GM12878 (cell line): ENCODE measurements around the gene TMEM26. TPM values are rescaled to one million over a fixed set of nuclear protein-coding genes. Genes with fewer than 3 reads are reported as not detected.

Experiments
- ATAC-seq: fragments of 200-7000 bp; cut with Tn5 transposase; 3 replicates; pipeline ENCODE4 v1.9.1; 2020; ENCODE audit warnings: mild to moderate bottlenecking, moderate library complexity
- BruUV-seq: library from RNA; stranded (reverse); fragments of 400-500 nt; replicated peaks from 2 replicates; lab custom pipeline; 2021; lab: Mats Ljungman, UMichigan
- CTCF ChIA-PET: fragments of 300-600 bp; sonication (Branson Sonifier 250); formaldehyde crosslinking; extraction: SDS; loops from one replicate; lab custom pipeline; 2021; ENCODE audit warnings: inconsistent platforms; lab: Yijun Ruan, JAX
- POLR2A ChIA-PET: fragments of 350-600 bp; formaldehyde crosslinking; extraction: SDS; loops from one replicate; lab custom pipeline; 2021; ENCODE audit warnings: inconsistent platforms; lab: Charles Lee
- RAD21 ChIA-PET: fragments of 300-600 bp; sonication (Branson Sonifier 250); formaldehyde crosslinking; loops from one replicate; lab custom pipeline; 2023; ENCODE audit warnings: antibody characterized with exemption; ENCODE audit not compliant: unreplicated experiment; lab: Charles Lee
- SMC1A ChIA-PET: fragments of 300-600 bp; sonication (Branson Sonifier 250); formaldehyde crosslinking; loops from one replicate; lab custom pipeline; 2023; ENCODE audit not compliant: unreplicated experiment, uncharacterized antibody; lab: Charles Lee
- DNase-seq: peaks from one replicate; pipeline ENCODE4 v3.0.0-alpha.2; 2011; ENCODE audit warnings: low read depth, low spot score
- FAIRE-seq: peaks from 3 replicates; lab custom pipeline; 2011; peaks lifted over from hg19 to GRCh38; lab: Jason Lieb, UNC
- H2AFZ ChIP-seq: 2 replicates; pipeline ENCODE4 v1.6.0; 2011; ENCODE audit warnings: low read depth, low read length, control low read depth; ENCODE audit not compliant: control insufficient read depth
- H3K27ac ChIP-seq: 2 replicates; pipeline ENCODE4 v1.5.1; 2011; ENCODE audit warnings: control low read depth; ENCODE audit not compliant: control insufficient read depth, insufficient read depth
- H3K27me3 ChIP-seq, 2 experiments: replicated peaks in 1 of 2; 2 replicates each; pipeline versions ENCODE4 v1.6.0 to v1.6.1; 2011; ENCODE audit warnings: low read length in 1 of 2; ENCODE audit not compliant: control insufficient read depth in 2 of 2, insufficient read depth in 2 of 2
- H3K36me3 ChIP-seq, 2 experiments: 2 replicates each; pipeline ENCODE4 v1.5.1; 2011; ENCODE audit warnings: low read length in 1 of 2; ENCODE audit not compliant: control insufficient read depth in 2 of 2, insufficient read depth in 2 of 2
- H3K4me1 ChIP-seq: 2 replicates; pipeline ENCODE4 v1.6.1; 2011; ENCODE audit warnings: mild to moderate bottlenecking, low read length, moderate library complexity, mixed read lengths; ENCODE audit not compliant: control insufficient read depth, insufficient read depth
- H3K4me2 ChIP-seq: 2 replicates; pipeline ENCODE4 v1.6.0; 2011; ENCODE audit warnings: control low read depth; ENCODE audit not compliant: control insufficient read depth, insufficient read depth
- H3K4me3 ChIP-seq: fragments of 200-600 bp; sonication (generic); 2 replicates; pipeline ENCODE4 v1.5.1; 2016
- H3K79me2 ChIP-seq: 2 replicates; pipeline ENCODE4 v1.6.0; 2011; ENCODE audit warnings: low read length; ENCODE audit not compliant: control insufficient read depth, insufficient read depth
- H3K9ac ChIP-seq: 2 replicates; pipeline ENCODE4 v1.8.0; 2011; ENCODE audit warnings: low read length, control low read depth, mixed read lengths; ENCODE audit not compliant: control insufficient read depth, insufficient read depth
- H3K9me3 ChIP-seq: replicated peaks from 3 replicates; pipeline ENCODE4 v1.5.1; 2011; ENCODE audit warnings: mild to moderate bottlenecking, low read length; ENCODE audit not compliant: control insufficient read depth, insufficient read depth
- H4K20me1 ChIP-seq: 2 replicates; pipeline ENCODE4 v1.6.0; 2011; ENCODE audit not compliant: control insufficient read depth, insufficient read depth
- EGR1 ChIP-seq, 2 experiments: IDR thresholded peaks; 1 replicate in 1 of 2; 2 replicates in 1 of 2; pipeline ENCODE4 v1.6.1; 2011 to 2012; ENCODE audit warnings: low read depth in 2 of 2, low read length in 2 of 2, borderline replicate concordance in 1 of 2, mild to moderate bottlenecking in 1 of 2, moderate library complexity in 1 of 2
- HDAC6 ChIP-seq: fragments of 200-600 bp; sonication (generic); IDR thresholded peaks from one replicate; pipeline ENCODE4 v1.8.0; 2017; ENCODE audit warnings: antibody characterized with exemption; ENCODE audit not compliant: unreplicated experiment
- JUNB ChIP-seq: IDR thresholded peaks from 2 replicates; pipeline ENCODE4 v1.6.1; 2016; ENCODE audit warnings: antibody characterized with exemption, mild to moderate bottlenecking
- KDM1A ChIP-seq: fragments of 200-600 bp; sonication (generic); IDR thresholded peaks from 2 replicates; pipeline ENCODE4 v1.6.1; 2016; ENCODE audit warnings: borderline replicate concordance
- RAD21 ChIP-seq: IDR thresholded peaks from 2 replicates; pipeline ENCODE4 v1.6.1; 2011; ENCODE audit warnings: mild to moderate bottlenecking, low read depth, low read length, moderate library complexity; ENCODE audit not compliant: insufficient read depth
- RUNX3 ChIP-seq: IDR thresholded peaks from 2 replicates; pipeline ENCODE4 v1.6.1; 2012; ENCODE audit warnings: low read length, inconsistent platforms
- SREBF1 ChIP-seq: IDR thresholded peaks from 2 replicates; pipeline ENCODE4 v1.6.1; 2012; ENCODE audit warnings: mild to moderate bottlenecking, low read length
- TCF3 ChIP-seq: IDR thresholded peaks from 2 replicates; pipeline ENCODE4 v1.6.1; 2012; ENCODE audit warnings: low read depth, mild to moderate bottlenecking, low read length, borderline replicate concordance; ENCODE audit not compliant: insufficient read depth
- ZSCAN29 ChIP-seq: fragments of 450-650 bp; IDR thresholded peaks from 2 replicates; pipeline ENCODE4 v1.6.1; 2017; ENCODE audit warnings: mild to moderate bottlenecking, moderate library complexity
- in situ Hi-C: fragments of 300-500 bp; cut with MboI; formaldehyde crosslinking; loops from 9 replicates; pipeline ENCODE4 v1.14.3; 2018; ENCODE audit warnings: mixed read lengths
- intact Hi-C: fragments of 100-400 bp; cut with micrococcal nuclease; formaldehyde crosslinking; loops from one replicate; pipeline ENCODE4 v1.14.2; 2022; ENCODE audit not compliant: unreplicated experiment
- polyA plus RNA-seq, 11 experiments: library from polyadenylated mRNA; depleted of rRNA in 4 of 11; unstranded in 6 of 11; stranded (reverse) in 5 of 11; fragments of >200 nt; fragmentation: Nextera tagmentation in 4 of 11; fragmentation: Illumina TruSeq in 1 of 11; extraction: Ambion mirVana in 4 of 11; extraction: Trizol in 1 of 11; gene quantifications; 1 replicate in 1 of 11; 2 replicates in 10 of 11; pipeline versions ENCODE4 v1.2.1 to v1.2.3, GENCODE V29; 2011 to 2016; ENCODE audit warnings: inconsistent platforms in 2 of 11, missing spikeins in 2 of 11, low read depth in 1 of 11
- total RNA-seq, 4 experiments: library from RNA; depleted of rRNA in 3 of 4; stranded (reverse); fragments of >200 nt in 3 of 4; fragmentation: Illumina TruSeq in 1 of 4; extraction: Trizol in 1 of 4; gene quantifications; 2 replicates each; pipeline versions ENCODE4 v1.2.1 to v1.2.3, GENCODE V29; 2013 to 2021
- TF ChIP-seq, protein P1 (sequence below): IDR thresholded peaks from 2 replicates; pipeline ENCODE4 v1.6.1; 2012; ENCODE audit warnings: low read length, inconsistent platforms
- TF ChIP-seq, protein P2 (sequence below): IDR thresholded peaks from 2 replicates; pipeline ENCODE4 v1.6.1; 2011; ENCODE audit warnings: low read depth, low read length, improper control_type of control experiment, borderline replicate concordance

TMEM26 gene
- total and polyA plus RNA-seq, 10 of the 15 experiments (the other 5 are each of a cell fraction or from before 2014, with no cell fraction given): not detected

DNA sequence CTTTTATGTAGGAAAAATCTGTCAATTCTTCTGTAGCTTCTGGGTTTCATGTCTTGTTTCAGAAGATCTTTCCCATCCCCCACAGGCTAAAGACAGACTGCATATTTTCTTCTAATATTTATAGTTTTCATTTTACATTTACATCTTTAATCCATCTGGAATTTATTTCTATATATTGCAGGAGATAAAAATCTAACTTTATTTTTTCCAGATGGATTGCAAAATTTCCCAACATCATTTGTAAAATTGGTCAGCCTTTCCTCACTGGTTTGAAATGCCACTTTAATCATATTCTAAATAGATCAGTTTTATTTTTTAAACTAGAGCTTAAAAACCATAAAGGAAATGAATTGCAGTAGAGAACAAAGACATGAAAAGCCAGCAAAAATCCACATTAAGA lies 46.9 kb downstream of the TMEM26 start (continued):
- TF ChIP-seq, protein P1, sequence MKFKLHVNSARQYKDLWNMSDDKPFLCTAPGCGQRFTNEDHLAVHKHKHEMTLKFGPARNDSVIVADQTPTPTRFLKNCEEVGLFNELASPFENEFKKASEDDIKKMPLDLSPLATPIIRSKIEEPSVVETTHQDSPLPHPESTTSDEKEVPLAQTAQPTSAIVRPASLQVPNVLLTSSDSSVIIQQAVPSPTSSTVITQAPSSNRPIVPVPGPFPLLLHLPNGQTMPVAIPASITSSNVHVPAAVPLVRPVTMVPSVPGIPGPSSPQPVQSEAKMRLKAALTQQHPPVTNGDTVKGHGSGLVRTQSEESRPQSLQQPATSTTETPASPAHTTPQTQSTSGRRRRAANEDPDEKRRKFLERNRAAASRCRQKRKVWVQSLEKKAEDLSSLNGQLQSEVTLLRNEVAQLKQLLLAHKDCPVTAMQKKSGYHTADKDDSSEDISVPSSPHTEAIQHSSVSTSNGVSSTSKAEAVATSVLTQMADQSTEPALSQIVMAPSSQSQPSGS: no peak
- TF ChIP-seq KDM1A: no peak
- no peak for TF ChIP-seq HDAC6
- no peak for TF ChIP-seq JUNB
- TF ChIP-seq ZSCAN29: no peak
- no peak for TF ChIP-seq RAD21
- TF ChIP-seq RUNX3: no peak
- no peak for TF ChIP-seq EGR1 (IDR thresholded peaks at IDR 0.05; ENCODE audit: borderline replicate concordance in 1 of 2, low read depth in 2 of 2, low read length in 2 of 2)
- TF ChIP-seq, protein P2, sequence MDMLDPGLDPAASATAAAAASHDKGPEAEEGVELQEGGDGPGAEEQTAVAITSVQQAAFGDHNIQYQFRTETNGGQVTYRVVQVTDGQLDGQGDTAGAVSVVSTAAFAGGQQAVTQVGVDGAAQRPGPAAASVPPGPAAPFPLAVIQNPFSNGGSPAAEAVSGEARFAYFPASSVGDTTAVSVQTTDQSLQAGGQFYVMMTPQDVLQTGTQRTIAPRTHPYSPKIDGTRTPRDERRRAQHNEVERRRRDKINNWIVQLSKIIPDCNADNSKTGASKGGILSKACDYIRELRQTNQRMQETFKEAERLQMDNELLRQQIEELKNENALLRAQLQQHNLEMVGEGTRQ: no peak
- no peak for TF ChIP-seq SREBF1

DNA sequence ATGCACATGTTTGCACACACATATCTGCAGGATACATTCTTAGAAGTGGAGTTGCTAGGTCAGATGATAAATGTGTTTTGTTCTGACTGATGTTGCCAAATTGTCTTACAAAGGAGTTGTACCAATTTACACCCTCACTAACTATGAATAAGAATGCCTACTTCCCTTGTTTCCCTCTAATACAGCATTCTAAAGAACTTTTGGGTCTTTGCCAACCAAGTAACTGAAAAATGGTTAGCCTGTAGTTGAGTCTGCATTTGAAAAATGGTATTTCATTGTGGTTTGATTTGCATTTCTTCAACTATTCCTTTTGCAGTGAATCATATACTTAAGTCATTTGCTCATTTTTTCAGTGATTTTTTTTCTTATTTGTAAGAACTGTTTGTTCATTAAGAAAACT lies 48.4 kb downstream of the TMEM26 start:
- Histone ChIP-seq H3K9me3 (no peaks in the 10 kb centered on the region), H3K36me3 (no peaks in the 10 kb centered on the region), H3K4me3 (no peak overlapping the region), H3K4me1 (no peaks in the 10 kb centered on the region), H3K9ac (no peak overlapping the region), H4K20me1 (no peaks in the 10 kb centered on the region), H3K27me3 (no peaks in the 10 kb centered on the region), H3K27ac (no peak overlapping the region), H3K4me2 (no peak overlapping the region), H2AFZ (no peak overlapping the region), H3K79me2 (no peaks in the 10 kb centered on the region)
- in situ Hi-C loops: no loop called here
- no peak for TF ChIP-seq TCF3
- DNase-seq (no peak), FAIRE-seq (no peak), ATAC-seq (no peak)
- intact Hi-C loops: no loop called here
- ChIA-PET CTCF (no interaction called here), RAD21 (no interaction called here), POLR2A (no interaction called here), SMC1A (no interaction called here)
- no TSS peak for BruUV-seq
